Endodermal cell (in vitro differentiated cells): Measurements from ENCODE around the gene VAC14. TPM values are rescaled to one million over a fixed set of nuclear protein-coding genes. Genes with fewer than 3 reads are reported as not detected.

ENCODE experiments used
- DNase-seq: peaks from one replicate; pipeline ENCODE4 v3.0.0-alpha.2; 2017
- H3K27ac ChIP-seq: 2 replicates; pipeline ENCODE4 v1.5.1; 2013; ENCODE audit warnings: mild to moderate bottlenecking, low read depth, low read length, moderate library complexity
- H3K27me3 ChIP-seq: 2 replicates; pipeline ENCODE4 v1.6.1; 2013; ENCODE audit warnings: mild to moderate bottlenecking, low read length, moderate library complexity; ENCODE audit not compliant: insufficient read depth, control insufficient read depth, poor library complexity, severe bottlenecking
- H3K36me3 ChIP-seq: 2 replicates; pipeline ENCODE4 v1.7.0; 2013; ENCODE audit warnings: mild to moderate bottlenecking, low read length, moderate library complexity; ENCODE audit not compliant: control insufficient read depth, insufficient read depth
- H3K4me1 ChIP-seq: one replicate; pipeline ENCODE4 v1.7.0; 2013; ENCODE audit warnings: low read length; ENCODE audit not compliant: control insufficient read depth, insufficient read depth
- H3K4me3 ChIP-seq: 2 replicates; pipeline ENCODE4 v1.5.1; 2013; ENCODE audit warnings: mild to moderate bottlenecking, low read length, moderate library complexity
- H3K9ac ChIP-seq: 2 replicates; pipeline ENCODE4 v1.6.1; 2013; ENCODE audit warnings: mild to moderate bottlenecking, low read length, moderate library complexity; ENCODE audit not compliant: poor library complexity, severe bottlenecking; ENCODE audit errors: extremely low read depth
- H3K9me3 ChIP-seq: 2 replicates; pipeline ENCODE4 v1.6.1; 2013; ENCODE audit warnings: mild to moderate bottlenecking, low read length, moderate library complexity; ENCODE audit not compliant: control insufficient read depth
- H3K27ac Mint-ChIP-seq: 2 replicates; pipeline ENCODE4 v1.8.0; 2020; ENCODE audit warnings: mixed read lengths
- H3K27me3 Mint-ChIP-seq: 2 replicates; pipeline ENCODE4 v1.8.0; 2021; ENCODE audit warnings: mild to moderate bottlenecking, mixed read lengths; ENCODE audit not compliant: insufficient read depth
- H3K36me3 Mint-ChIP-seq: 2 replicates; pipeline ENCODE4 v1.8.0; 2020; ENCODE audit warnings: low read depth, mixed read lengths
- H3K4me1 Mint-ChIP-seq: 2 replicates; pipeline ENCODE4 v1.8.0; 2020; ENCODE audit warnings: mixed read lengths
- H3K4me3 Mint-ChIP-seq: 2 replicates; pipeline ENCODE4 v1.8.0; 2020; ENCODE audit warnings: mild to moderate bottlenecking, moderate library complexity, mixed read lengths
- H3K9me3 Mint-ChIP-seq: 2 replicates; pipeline ENCODE4 v1.8.0; 2020; ENCODE audit warnings: mild to moderate bottlenecking, mixed read lengths
- CTCF ChIP-seq: fragments of 200-600 bp; sonication (generic); conservative IDR thresholded peaks from 2 replicates; pipeline ENCODE4 v1.5.0; 2021; ENCODE audit warnings: antibody characterized with exemption, mild to moderate bottlenecking
- WGBS, 2 experiments: methylation state at CpG; one replicate each; pipeline versions ENCODE4 v1.1.5 to v1.1.7; 2013; ENCODE audit warnings: missing lambda C conversion rate in 2 of 2, mixed read lengths in 1 of 2; ENCODE audit not compliant: insufficient coverage in 1 of 2, insufficient read length in 1 of 2; 5-methylcytosine and 5-hydroxymethylcytosine counted together
- total RNA-seq, 2 donors: library from RNA; stranded (reverse); fragmentation: NEBNext Ultra II Directional in 1 of 2; extraction: Animal tissue kit (Norgen Biotek cat#: 25700) in 1 of 2; gene quantifications; 2 replicates in 1 of 2; 3 replicates in 1 of 2; pipeline ENCODE4 v1.2.1, GENCODE V29; 2021

The VAC14 gene
- total RNA-seq, 2 donors from 2014 or later = 47.5 to 48.7 TPM

GRCh38 chr16:70786020-70786755 lies 14.8 kb downstream of the VAC14 start:
- no peak overlapping the region for H3K9ac ChIP-seq
- no peaks in the 10 kb centered on the region for H3K27me3 ChIP-seq
- Mint-ChIP-seq H3K36me3 (peaks cover 48% of the 10 kb centered on the region), H3K4me3 (no peak overlapping the region), H3K4me1 (peaks cover 14% of the 10 kb centered on the region), H3K27ac (no peak overlapping the region), H3K27me3 (no peaks in the 10 kb centered on the region), H3K9me3 (peaks cover 5% of the 10 kb centered on the region)
- peaks cover 52% of the 10 kb centered on the region for H3K36me3 ChIP-seq
- 94 to 95% methylated on average over 14 to 19 of the region's 19 CpGs for WGBS, 2 experiments
- H3K9me3 ChIP-seq = peaks cover 5% of the 10 kb centered on the region
- no peak overlapping the region for H3K4me3 ChIP-seq
- no peak for TF ChIP-seq CTCF
- no peaks in the 10 kb centered on the region for H3K4me1 ChIP-seq
- DNase-seq = no peak
- no peak overlapping the region for H3K27ac ChIP-seq

GRCh38 chr16:70784692-70785555 lies 16.0 kb downstream of the VAC14 start:
- H3K27me3 Mint-ChIP-seq = no peaks in the 10 kb centered on the region
- Histone ChIP-seq H3K9ac (no peak overlapping the region), H3K4me1 (no peaks in the 10 kb centered on the region), H3K27ac (no peak overlapping the region), H3K27me3 (no peaks in the 10 kb centered on the region), H3K9me3 (peaks cover 8% of the 10 kb centered on the region), H3K4me3 (no peak overlapping the region), H3K36me3 (peaks cover 64% of the 10 kb centered on the region)
- peaks cover 61% of the 10 kb centered on the region for H3K36me3 Mint-ChIP-seq
- peaks cover 1% of the 10 kb centered on the region for H3K4me1 Mint-ChIP-seq
- no peak for TF ChIP-seq CTCF
- DNase-seq = no peak
- peaks cover 5% of the 10 kb centered on the region for H3K9me3 Mint-ChIP-seq
- no peak overlapping the region for H3K4me3 Mint-ChIP-seq
- 93 to 95% methylated on average over 13 to 21 of the region's 21 CpGs for WGBS, 2 experiments
- H3K27ac Mint-ChIP-seq = no peak overlapping the region

GRCh38 chr16:70782237-70782636 lies 18.7 kb downstream of the VAC14 start:
- Histone ChIP-seq H3K36me3 (peaks cover 83% of the 10 kb centered on the region), H3K27ac (no peak overlapping the region), H3K4me3 (no peak overlapping the region), H3K4me1 (no peaks in the 10 kb centered on the region), H3K9ac (no peak overlapping the region), H3K9me3 (peaks cover 8% of the 10 kb centered on the region), H3K27me3 (no peaks in the 10 kb centered on the region)
- TF ChIP-seq CTCF = no peak
- H3K27me3 Mint-ChIP-seq = no peaks in the 10 kb centered on the region
- peaks cover 79% of the 10 kb centered on the region for H3K36me3 Mint-ChIP-seq
- no peak for DNase-seq
- no peak overlapping the region for H3K27ac Mint-ChIP-seq
- H3K4me1 Mint-ChIP-seq = no peaks in the 10 kb centered on the region
- peaks cover 5% of the 10 kb centered on the region for H3K9me3 Mint-ChIP-seq
- WGBS, 2 experiments = 91 to 100% methylated on average over 1 to 3 of the region's 3 CpGs
- no peak overlapping the region for H3K4me3 Mint-ChIP-seq
